Muscle of leg (tissue), 11 donors: ENCODE results near the gene SIL1. TPM values are rescaled to one million over a fixed set of nuclear protein-coding genes. Genes with fewer than 3 reads are reported as not detected.
"Not testable (repeated sequence)": the region's sequence is repeated elsewhere in the genome, so short reads cannot be mapped to it uniquely, and the experiment has no call there.

Experiments used
- DNase-seq: peaks from one replicate; pipeline ENCODE4 v3.0.0; 2013
- H3K27ac ChIP-seq: one replicate; pipeline ENCODE4 v1.5.1; 2013; ENCODE audit warnings: mild to moderate bottlenecking, low read length, control low read depth
- H3K27me3 ChIP-seq: one replicate; pipeline ENCODE4 v1.6.1; 2013; ENCODE audit warnings: low read length; ENCODE audit not compliant: control insufficient read depth, insufficient read depth
- H3K36me3 ChIP-seq: one replicate; pipeline ENCODE4 v1.6.1; 2013; ENCODE audit warnings: low read length; ENCODE audit not compliant: control insufficient read depth, insufficient read depth
- H3K4me1 ChIP-seq: one replicate; pipeline ENCODE4 v1.6.1; 2013; ENCODE audit warnings: low read length; ENCODE audit not compliant: control insufficient read depth, insufficient read depth
- H3K4me3 ChIP-seq: one replicate; pipeline ENCODE4 v1.5.1; 2013; ENCODE audit warnings: low read length, control low read depth
- H3K9me3 ChIP-seq: replicated peaks from 2 replicates; pipeline ENCODE4 v1.6.1; 2013; ENCODE audit warnings: low read depth, low read length; ENCODE audit not compliant: control insufficient read depth
- WGBS: methylation state at CpG from one replicate; pipeline ENCODE4 v1.1.5; 2013; ENCODE audit warnings: missing lambda C conversion rate; ENCODE audit not compliant: insufficient coverage; 5-methylcytosine and 5-hydroxymethylcytosine counted together
- polyA plus RNA-seq, 8 donors: library from polyadenylated mRNA; unstranded; fragments of 120-200 nt; gene quantifications; one replicate each; pipeline versions ENCODE4 v1.2.1 to v1.2.3, GENCODE V29; 2013; ENCODE audit warnings: inconsistent platforms in 1 of 8, low replicate concordance in 1 of 8; ENCODE audit not compliant: insufficient read length in 8 of 8, insufficient read depth in 1 of 8
- total RNA-seq: library from RNA; stranded (reverse); fragments of 120-200 nt; gene quantifications from one replicate; pipeline ENCODE4 v1.2.4, GENCODE V29; 2013

The SIL1 gene
- total and polyA plus RNA-seq, 9 donors = 20.0 to 34.7 (median 26.4) TPM

DNA sequence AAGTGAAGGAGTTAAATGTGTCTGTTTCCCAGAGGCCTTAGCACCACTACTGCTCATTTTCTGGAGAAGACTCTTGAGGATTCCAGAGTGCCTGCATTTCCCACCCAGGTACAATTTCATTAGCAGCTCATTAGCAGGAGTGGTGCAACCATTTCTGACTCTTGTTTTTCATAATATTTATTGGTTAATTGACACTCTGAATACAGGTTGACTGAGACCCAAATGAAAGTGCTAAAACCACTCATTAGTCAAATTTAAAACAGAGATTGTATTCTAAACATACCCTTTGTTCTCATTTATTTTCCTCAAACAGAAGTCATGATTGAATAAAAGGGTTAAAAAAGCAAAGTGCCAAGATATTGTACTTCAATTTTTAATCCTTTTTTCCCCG, 134.5 kb downstream of the SIL1 start:
- H3K27me3 ChIP-seq = no peaks in the 10 kb centered on the region
- no peak overlapping the region for H3K27ac ChIP-seq
- H3K36me3 ChIP-seq = no peaks in the 10 kb centered on the region
- no peak overlapping the region for H3K4me3 ChIP-seq
- no peak for DNase-seq
- WGBS = 50% methylated on average over 1 of the region's 1 CpG
- H3K4me1 ChIP-seq = peaks cover 16% of the 10 kb centered on the region
- H3K9me3 ChIP-seq = no peaks in the 10 kb centered on the region

DNA sequence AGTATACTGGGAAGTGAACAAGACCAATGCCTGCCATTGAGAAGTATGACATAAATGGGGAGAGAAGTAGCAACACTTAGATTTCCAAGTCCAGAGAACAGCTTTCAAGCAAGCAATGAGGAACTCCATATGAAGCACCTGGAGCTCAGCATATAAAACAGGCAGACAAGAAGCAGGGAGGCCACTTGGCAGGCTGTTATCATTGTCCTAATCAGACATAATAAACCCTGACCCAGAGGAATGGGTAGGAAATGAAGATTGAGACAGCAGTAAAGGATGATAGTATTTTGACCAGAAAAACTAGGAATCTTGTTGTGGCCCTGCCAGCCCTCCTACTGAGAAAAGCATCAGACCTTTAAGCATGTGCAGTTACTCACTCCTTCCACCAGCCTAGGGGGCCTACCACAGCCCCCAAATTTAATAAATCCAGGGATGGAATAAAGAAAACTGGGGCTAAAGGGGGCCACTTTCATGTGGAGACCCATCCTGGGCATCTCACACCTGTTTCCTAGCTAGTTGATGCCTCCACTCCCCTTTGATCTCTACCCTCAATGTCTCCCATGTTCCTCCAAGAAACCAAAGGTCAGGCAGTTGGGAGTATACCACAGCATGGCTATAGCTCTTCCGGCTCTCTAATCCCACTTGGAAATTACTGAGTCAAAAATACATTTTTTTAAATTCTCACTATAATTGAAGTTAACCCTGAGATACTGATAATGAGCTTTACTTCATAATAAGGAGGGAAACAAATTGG, 135.1 kb downstream of the SIL1 start:
- DNase-seq = no peak
- no peaks in the 10 kb centered on the region for H3K27me3 ChIP-seq
- no peak overlapping the region for H3K27ac ChIP-seq
- WGBS = no CpG with 5 or more reads among the region's 1 CpG
- no peak overlapping the region for H3K4me3 ChIP-seq
- peaks cover 16% of the 10 kb centered on the region for H3K4me1 ChIP-seq
- no peaks in the 10 kb centered on the region for H3K36me3 ChIP-seq
- H3K9me3 ChIP-seq = no peaks in the 10 kb centered on the region

DNA sequence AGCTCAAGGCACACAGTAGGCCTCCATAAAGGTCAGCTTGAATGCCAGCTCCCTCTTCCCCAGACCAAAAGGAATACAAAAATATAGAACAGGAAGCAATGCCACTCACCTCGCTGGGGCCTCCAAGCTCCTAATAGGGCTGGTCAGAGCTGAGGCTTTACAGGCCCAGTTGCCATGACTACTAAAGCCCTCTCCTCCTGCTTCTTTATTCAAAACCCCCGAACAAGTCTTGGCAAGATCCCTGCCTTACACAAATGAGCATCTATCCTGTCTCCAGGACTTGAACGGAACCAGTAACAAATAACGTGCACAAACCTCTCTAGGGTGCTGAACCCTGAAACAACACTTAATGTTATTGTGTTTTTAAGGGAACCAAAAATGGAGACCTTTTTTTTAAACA, 136.3 kb downstream of the SIL1 start:
- H3K27ac ChIP-seq = no peak overlapping the region
- no peaks in the 10 kb centered on the region for H3K36me3 ChIP-seq
- 30% methylated on average over 1 of the region's 4 CpGs for WGBS
- H3K9me3 ChIP-seq = no peaks in the 10 kb centered on the region
- H3K4me1 ChIP-seq = peaks cover 16% of the 10 kb centered on the region
- DNase-seq = peak; percentile 24
- no peaks in the 10 kb centered on the region for H3K27me3 ChIP-seq
- no peak overlapping the region for H3K4me3 ChIP-seq

- Histone ChIP-seq H3K36me3 (no peaks in the 10 kb centered on the region), H3K9me3 (no peaks in the 10 kb centered on the region), H3K27me3 (no peaks in the 10 kb centered on the region), H3K27ac (no peak overlapping the region), H3K4me1 (peaks cover 16% of the 10 kb centered on the region), H3K4me3 (no peak overlapping the region)
- WGBS = 54% methylated on average over 4 of the region's 5 CpGs
- peak; percentile 47 for DNase-seq
Measured at GRCh38 chr5:139061274-139061673, 136.9 kb downstream of the SIL1 start.

GRCh38 chr5:139058121-139058520, 140.0 kb downstream of the SIL1 start:
- Histone ChIP-seq H3K27ac (no peak overlapping the region), H3K9me3 (no peaks in the 10 kb centered on the region), H3K4me1 (peaks cover 9% of the 10 kb centered on the region), H3K27me3 (no peaks in the 10 kb centered on the region), H3K4me3 (no peak overlapping the region), H3K36me3 (no peaks in the 10 kb centered on the region)
- WGBS = no CpG with 5 or more reads among the region's 2 CpGs
- no peak for DNase-seq

GRCh38 chr5:139057045-139057939, 140.9 kb downstream of the SIL1 start:
- 100% methylated on average over 1 of the region's 7 CpGs for WGBS
- DNase-seq, H3K4me1 ChIP-seq, H3K27me3 ChIP-seq, H3K36me3 ChIP-seq, H3K27ac ChIP-seq, H3K9me3 ChIP-seq, H3K4me3 ChIP-seq: not testable (repeated sequence)

- no peaks in the 10 kb centered on the region for H3K9me3 ChIP-seq
- DNase-seq = no peak
- no peak overlapping the region for H3K27ac ChIP-seq
- H3K4me1 ChIP-seq = peaks cover 4% of the 10 kb centered on the region
- peaks cover 4% of the 10 kb centered on the region for H3K36me3 ChIP-seq
- no peak overlapping the region for H3K4me3 ChIP-seq
- H3K27me3 ChIP-seq = no peaks in the 10 kb centered on the region
Measured at GRCh38 chr5:139052975-139053374, 145.2 kb downstream of the SIL1 start.

- DNase-seq = peak; percentile 12
- Histone ChIP-seq H3K36me3 (peaks cover 4% of the 10 kb centered on the region), H3K27me3 (no peaks in the 10 kb centered on the region), H3K4me1 (peaks cover 4% of the 10 kb centered on the region), H3K9me3 (no peaks in the 10 kb centered on the region), H3K4me3 (no peak overlapping the region), H3K27ac (no peak overlapping the region)
- WGBS = 58% methylated on average over 2 of the region's 3 CpGs
Measured at GRCh38 chr5:139051392-139051791, 146.8 kb downstream of the SIL1 start.

GRCh38 chr5:139050432-139050831, 147.7 kb downstream of the SIL1 start:
- no peak for DNase-seq
- H3K27ac ChIP-seq = no peak overlapping the region
- H3K4me1 ChIP-seq = peaks cover 4% of the 10 kb centered on the region
- no peaks in the 10 kb centered on the region for H3K9me3 ChIP-seq
- H3K36me3 ChIP-seq = peaks cover 4% of the 10 kb centered on the region
- H3K4me3 ChIP-seq = no peak overlapping the region
- H3K27me3 ChIP-seq = no peaks in the 10 kb centered on the region

DNA sequence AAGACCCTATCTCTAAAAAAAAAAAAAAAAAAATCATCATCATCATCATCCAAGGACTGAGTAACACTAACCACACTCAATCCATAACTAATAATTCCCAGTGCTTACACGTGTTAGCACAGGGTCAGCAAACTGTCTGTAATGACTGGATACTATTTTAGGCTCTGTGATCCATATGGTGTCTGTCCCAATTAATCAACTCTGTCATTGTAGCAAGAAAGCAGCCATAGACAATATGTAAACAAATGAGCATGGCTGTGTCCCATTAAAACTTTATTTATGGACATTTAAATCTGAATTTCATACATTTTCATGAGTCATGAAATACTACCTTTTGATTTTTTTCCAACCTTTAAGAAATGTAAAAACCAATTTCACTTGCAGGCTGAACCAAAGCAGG, 148.4 kb downstream of the SIL1 start:
- no peak for DNase-seq
- H3K9me3 ChIP-seq = no peaks in the 10 kb centered on the region
- WGBS = no CpG with 5 or more reads among the region's 1 CpG

More for the DNA sequence above, 148.4 kb downstream of the SIL1 start:
- Histone ChIP-seq H3K4me1 (peaks cover 4% of the 10 kb centered on the region), H3K4me3 (no peak overlapping the region), H3K27me3 (no peaks in the 10 kb centered on the region), H3K27ac (no peak overlapping the region), H3K36me3 (peaks cover 4% of the 10 kb centered on the region)
